Fibroblast of lung (primary cell): ENCODE data around the gene VAV2. TPM values are rescaled to one million over a fixed set of nuclear protein-coding genes. Genes with fewer than 3 reads are reported as not detected.

Source experiments
- DNase-seq, 2 donors: peaks; one replicate each; pipeline versions ENCODE4 v3.0.0 to v3.0.0-alpha.2; 2010; ENCODE audit warnings: low read depth in 2 of 2
- H2AFZ ChIP-seq: 2 replicates; pipeline ENCODE4 v1.5.1; 2012; ENCODE audit warnings: low read length, control low read depth, inconsistent platforms
- H3K27ac ChIP-seq: 2 replicates; pipeline ENCODE4 v1.5.1; 2011; ENCODE audit warnings: low read length, control low read depth; ENCODE audit not compliant: insufficient read depth
- H3K27me3 ChIP-seq: 2 replicates; pipeline ENCODE4 v1.5.1; 2011; ENCODE audit warnings: mild to moderate bottlenecking, low read length; ENCODE audit not compliant: control insufficient read depth, insufficient read depth
- H3K36me3 ChIP-seq: 2 replicates; pipeline ENCODE4 v1.5.1; 2011; ENCODE audit warnings: low read length; ENCODE audit not compliant: control insufficient read depth, insufficient read depth
- H3K4me1 ChIP-seq: 2 replicates; pipeline ENCODE4 v1.5.1; 2011; ENCODE audit warnings: low read length; ENCODE audit not compliant: control insufficient read depth, insufficient read depth; ENCODE audit errors: extremely low read depth
- H3K4me2 ChIP-seq: 2 replicates; pipeline ENCODE4 v1.5.1; 2011; ENCODE audit warnings: low read length, control low read depth; ENCODE audit not compliant: insufficient read depth; ENCODE audit errors: extremely low read depth
- H3K4me3 ChIP-seq, 4 experiments: fragments of 200-600 bp in 1 of 4; sonication (generic) in 1 of 4; replicated peaks in 1 of 4; 2 replicates each; pipeline ENCODE4 v1.5.1; 2011 to 2016; ENCODE audit warnings: low read length in 4 of 4, low read depth in 3 of 4, mild to moderate bottlenecking in 3 of 4, control low read depth in 2 of 4, inconsistent platforms in 1 of 4, mixed read lengths in 1 of 4; ENCODE audit not compliant: insufficient read depth in 1 of 4; ENCODE audit errors: control extremely low read depth in 1 of 4
- H3K79me2 ChIP-seq: 2 replicates; pipeline ENCODE4 v1.5.1; 2012; ENCODE audit warnings: mild to moderate bottlenecking, low read length, inconsistent platforms; ENCODE audit not compliant: control insufficient read depth, insufficient read depth
- H3K9ac ChIP-seq: 2 replicates; pipeline ENCODE4 v1.5.1; 2011; ENCODE audit warnings: mild to moderate bottlenecking, low read length, control low read depth; ENCODE audit not compliant: insufficient read depth
- H3K9me3 ChIP-seq: 2 replicates; pipeline ENCODE4 v1.5.1; 2012; ENCODE audit warnings: low read depth, low read length; ENCODE audit not compliant: control insufficient read depth, insufficient read depth
- H4K20me1 ChIP-seq: 2 replicates; pipeline ENCODE4 v1.5.1; 2011; ENCODE audit warnings: low read length; ENCODE audit not compliant: control insufficient read depth, insufficient read depth; ENCODE audit errors: extremely low read depth
- CTCF ChIP-seq, 2 donors: IDR thresholded peaks in 1 of 2; conservative IDR thresholded peaks in 1 of 2; 1 replicate in 1 of 2; 2 replicates in 1 of 2; pipeline ENCODE4 v1.5.1; 2011 to 2012; ENCODE audit warnings: low read length in 2 of 2, control low read depth in 1 of 2, inconsistent platforms in 1 of 2, low read depth in 1 of 2, mild to moderate bottlenecking in 1 of 2
- EZH2 ChIP-seq: IDR thresholded peaks from 2 replicates; pipeline ENCODE4 v1.5.1; 2012; ENCODE audit warnings: low read length, control low read depth, mild to moderate bottlenecking; ENCODE audit errors: missing control alignments
- polyA plus RNA-seq, 2 donors: library from polyadenylated mRNA; depleted of rRNA in 1 of 2; stranded (reverse) in 1 of 2; unstranded in 1 of 2; fragments of >200 nt; gene quantifications; 2 replicates each; pipeline ENCODE4 v1.2.1, GENCODE V29; 2011 to 2012; ENCODE audit warnings: missing spikeins in 1 of 2
- total RNA-seq: library from RNA; depleted of rRNA; stranded (reverse); fragments of >200 nt; gene quantifications from 2 replicates; pipeline ENCODE4 v1.2.1, GENCODE V29; 2014

Gene VAV2
- total and polyA plus RNA-seq, 2 donors (not counting 1 experiment from before 2014, with no cell fraction given): 13.7 to 17.7 TPM

GRCh38 chr9:133835262-133835901 is 156.7 kb downstream of the VAV2 start:
- no peaks in the 10 kb centered on the region for H3K79me2 ChIP-seq
- DNase-seq: no peak
- H4K20me1 ChIP-seq: no peaks in the 10 kb centered on the region
- H3K27me3 ChIP-seq: no peaks in the 10 kb centered on the region
- H3K9ac ChIP-seq: no peak overlapping the region
- no peak overlapping the region for H2AFZ ChIP-seq
- no peak for TF ChIP-seq EZH2
- TF ChIP-seq CTCF (conservative IDR thresholded peaks at IDR 0.05 in 1 of 2, IDR thresholded peaks at IDR 0.05 in 1 of 2; ENCODE audit: low read depth in 1 of 2, low read length in 2 of 2): no peak
- no peak overlapping the region for H3K27ac ChIP-seq
- no peak overlapping the region for H3K4me2 ChIP-seq
- H3K4me3 ChIP-seq: no peak overlapping the region
- peaks cover 2% of the 10 kb centered on the region for H3K36me3 ChIP-seq
- H3K9me3 ChIP-seq: no peaks in the 10 kb centered on the region
- H3K4me1 ChIP-seq: peaks cover 7% of the 10 kb centered on the region

- H3K27ac ChIP-seq: no peak overlapping the region
- no peaks in the 10 kb centered on the region for H3K79me2 ChIP-seq
- no peak overlapping the region for H3K9ac ChIP-seq
- TF ChIP-seq EZH2: no peak
- TF ChIP-seq CTCF (conservative IDR thresholded peaks at IDR 0.05 in 1 of 2, IDR thresholded peaks at IDR 0.05 in 1 of 2; ENCODE audit: low read depth in 1 of 2, low read length in 2 of 2): no peak
- H2AFZ ChIP-seq: no peak overlapping the region
- no peaks in the 10 kb centered on the region for H3K27me3 ChIP-seq
- no peak overlapping the region for H3K4me3 ChIP-seq
- peaks cover 2% of the 10 kb centered on the region for H3K36me3 ChIP-seq
- H3K4me1 ChIP-seq: no peaks in the 10 kb centered on the region
- no peaks in the 10 kb centered on the region for H3K9me3 ChIP-seq
- no peaks in the 10 kb centered on the region for H4K20me1 ChIP-seq
- no peak overlapping the region for H3K4me2 ChIP-seq
- DNase-seq: no peak
These were observed 157.8 kb downstream of the VAV2 start for GRCh38 chr9:133834080-133834976.

GRCh38 chr9:133833388-133834025 is 158.6 kb downstream of the VAV2 start:
- no peak for DNase-seq
- H3K4me3 ChIP-seq: no peak overlapping the region
- H3K9ac ChIP-seq: no peak overlapping the region
- H4K20me1 ChIP-seq: no peaks in the 10 kb centered on the region
- no peaks in the 10 kb centered on the region for H3K27me3 ChIP-seq
- H3K79me2 ChIP-seq: no peaks in the 10 kb centered on the region
- H3K27ac ChIP-seq: no peak overlapping the region
- no peaks in the 10 kb centered on the region for H3K4me1 ChIP-seq
- no peak overlapping the region for H3K4me2 ChIP-seq
- TF ChIP-seq CTCF (conservative IDR thresholded peaks at IDR 0.05 in 1 of 2, IDR thresholded peaks at IDR 0.05 in 1 of 2; ENCODE audit: low read depth in 1 of 2, low read length in 2 of 2) (no peak), EZH2 (no peak)
- no peaks in the 10 kb centered on the region for H3K9me3 ChIP-seq
- H3K36me3 ChIP-seq: peaks cover 2% of the 10 kb centered on the region
- H2AFZ ChIP-seq: no peak overlapping the region
